ENCODE data around the gene CDK11A. TPM values are rescaled to one million over a fixed set of nuclear protein-coding genes. Genes with fewer than 3 reads are reported as not detected.
A peak's percentile ranks its signal among the peaks of the same experiment; 100 is the strongest.
"Not testable (repeated sequence)": the region's sequence is repeated elsewhere in the genome, so short reads cannot be mapped to it uniquely, and the experiment has no call there.

The CDK11A gene
- total RNA-seq, 2 donors from 2014 or later, result 63.0 to 108 TPM

GRCh38 chr1:1702506-1702905 lies 21.7 kb downstream of the CDK11A start:
- not testable (repeated sequence) for ATAC-seq; H3K27ac Mint-ChIP-seq; H3K9me3 Mint-ChIP-seq; DNase-seq (ENCODE audit: low spot score in 2 of 2); H3K36me3 Mint-ChIP-seq

DNA sequence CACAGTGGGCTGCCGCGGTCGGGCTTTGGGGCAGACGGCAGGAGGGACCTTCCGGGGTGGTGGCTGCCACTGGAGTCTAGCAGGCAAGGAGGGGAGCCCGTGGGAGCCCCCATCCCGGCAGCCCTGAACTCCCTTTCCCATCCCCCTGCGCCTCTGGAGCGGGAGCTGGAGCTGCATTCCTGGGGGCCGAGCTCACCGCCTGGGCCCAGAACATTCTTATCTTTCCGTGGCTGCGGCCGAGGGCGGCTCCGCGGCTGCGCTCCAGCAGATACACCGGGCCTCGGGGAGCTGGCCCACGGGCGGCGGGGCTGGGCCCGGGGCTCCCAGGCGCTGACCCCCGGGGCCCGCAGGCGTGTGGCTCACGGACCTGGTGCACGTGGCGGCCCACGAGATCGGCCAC lies 23.6 kb downstream of the CDK11A start:
- H3K27ac Mint-ChIP-seq; H3K36me3 Mint-ChIP-seq; DNase-seq (ENCODE audit: low spot score in 2 of 2); H3K9me3 Mint-ChIP-seq; ATAC-seq: not testable (repeated sequence)

GRCh38 chr1:1700067-1700466 lies 24.1 kb downstream of the CDK11A start:
- DNase-seq (ENCODE audit: low spot score in 2 of 2); H3K9me3 Mint-ChIP-seq; H3K27ac Mint-ChIP-seq; H3K36me3 Mint-ChIP-seq: not testable (repeated sequence)
- peak in 1 of 2 donors; percentile 10 for ATAC-seq

GRCh38 chr1:1699061-1699460 lies 25.1 kb downstream of the CDK11A start:
- DNase-seq (ENCODE audit: low spot score in 2 of 2); H3K9me3 Mint-ChIP-seq; H3K27ac Mint-ChIP-seq; ATAC-seq; H3K36me3 Mint-ChIP-seq: not testable (repeated sequence)

DNA sequence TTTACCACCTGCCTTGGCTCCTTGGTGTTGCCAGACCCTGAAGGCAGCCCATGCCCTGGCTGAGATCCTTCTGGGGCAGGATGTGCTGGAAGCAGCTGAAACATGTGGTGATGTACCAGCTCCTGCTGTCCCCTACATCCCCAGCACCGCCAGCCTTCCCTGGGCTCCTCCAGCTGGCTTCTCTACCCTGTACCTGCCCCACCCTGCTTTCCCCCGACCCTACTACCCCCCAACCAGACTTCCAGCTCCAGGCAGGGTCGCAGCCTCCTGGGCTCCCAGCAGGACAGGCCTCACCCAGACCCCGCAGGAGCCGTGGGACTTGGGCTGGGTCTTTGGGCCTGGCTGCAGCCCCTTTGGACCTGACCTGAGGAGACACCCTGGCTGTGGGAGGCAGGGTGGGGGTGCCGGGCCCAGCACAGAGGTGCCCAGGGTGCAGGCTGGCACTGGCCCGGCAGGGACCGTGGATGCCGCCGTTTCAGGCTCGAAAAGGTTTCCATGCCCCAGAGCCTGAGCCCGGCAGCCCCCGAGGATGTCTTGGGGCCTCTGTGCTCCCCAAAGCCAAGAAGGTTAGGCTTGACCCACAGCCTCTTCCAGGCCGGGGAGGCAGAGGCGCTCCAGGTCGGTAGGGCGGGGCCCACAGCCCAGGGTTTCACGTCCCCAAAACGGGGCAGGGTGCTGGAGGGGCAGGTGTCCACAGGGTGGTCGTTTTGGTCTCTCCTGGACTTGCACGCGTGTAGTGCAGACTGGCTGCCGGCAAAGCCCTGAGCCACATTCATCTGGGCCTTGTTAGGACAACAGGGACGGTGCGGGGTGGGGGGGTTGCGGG lies 26.6 kb downstream of the CDK11A start:
- not testable (repeated sequence) for H3K36me3 Mint-ChIP-seq; DNase-seq (ENCODE audit: low spot score in 2 of 2); ATAC-seq; H3K9me3 Mint-ChIP-seq; H3K27ac Mint-ChIP-seq

DNA sequence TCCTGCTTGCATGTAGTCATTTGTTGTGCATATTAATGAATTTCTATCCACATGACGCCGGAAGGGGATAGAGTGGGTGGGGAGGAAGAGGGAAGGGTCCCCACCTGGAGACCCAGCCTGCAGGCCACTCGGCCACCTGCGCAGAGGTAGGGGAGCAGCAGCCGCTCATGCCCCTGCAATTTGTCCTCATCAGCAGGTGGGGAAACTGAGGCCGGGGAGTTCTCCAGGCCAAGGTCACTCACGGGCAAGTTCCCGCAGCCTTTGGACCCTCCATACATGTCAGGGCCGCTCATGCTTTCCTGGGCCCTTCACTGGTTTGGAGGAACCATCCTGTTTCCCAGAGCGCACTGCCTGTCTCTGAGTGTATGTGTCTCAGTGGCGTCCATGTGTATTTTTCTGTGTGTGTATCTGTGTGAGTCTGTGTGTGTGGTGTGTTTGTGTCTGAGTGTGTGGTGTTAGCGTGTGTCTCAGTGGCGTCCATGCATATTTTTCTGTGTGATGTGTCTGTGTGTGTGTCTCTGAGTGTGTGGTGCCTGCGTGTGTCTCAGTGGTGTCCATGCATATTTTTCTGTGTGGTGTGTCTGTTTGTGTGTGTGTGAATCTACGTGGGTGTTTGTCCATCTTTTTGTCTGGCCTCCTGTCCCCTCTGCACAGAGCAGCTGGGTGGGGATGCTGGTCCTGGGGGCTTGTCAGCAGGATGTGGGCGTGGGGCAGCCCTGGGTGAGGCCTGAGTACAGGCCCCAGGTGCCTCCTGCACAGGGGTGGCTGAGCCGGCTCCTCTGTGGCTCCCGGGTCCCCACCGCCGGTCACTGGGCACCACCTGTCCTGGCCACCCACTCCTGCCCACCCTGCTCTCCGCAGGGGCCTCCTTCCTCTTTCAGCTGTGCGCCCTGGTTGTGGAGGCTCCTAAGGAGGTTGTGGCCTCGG lies 27.5 kb downstream of the CDK11A start:
- H3K9me3 Mint-ChIP-seq; H3K27ac Mint-ChIP-seq; H3K36me3 Mint-ChIP-seq; ATAC-seq; DNase-seq (ENCODE audit: low spot score in 2 of 2): not testable (repeated sequence)

DNA sequence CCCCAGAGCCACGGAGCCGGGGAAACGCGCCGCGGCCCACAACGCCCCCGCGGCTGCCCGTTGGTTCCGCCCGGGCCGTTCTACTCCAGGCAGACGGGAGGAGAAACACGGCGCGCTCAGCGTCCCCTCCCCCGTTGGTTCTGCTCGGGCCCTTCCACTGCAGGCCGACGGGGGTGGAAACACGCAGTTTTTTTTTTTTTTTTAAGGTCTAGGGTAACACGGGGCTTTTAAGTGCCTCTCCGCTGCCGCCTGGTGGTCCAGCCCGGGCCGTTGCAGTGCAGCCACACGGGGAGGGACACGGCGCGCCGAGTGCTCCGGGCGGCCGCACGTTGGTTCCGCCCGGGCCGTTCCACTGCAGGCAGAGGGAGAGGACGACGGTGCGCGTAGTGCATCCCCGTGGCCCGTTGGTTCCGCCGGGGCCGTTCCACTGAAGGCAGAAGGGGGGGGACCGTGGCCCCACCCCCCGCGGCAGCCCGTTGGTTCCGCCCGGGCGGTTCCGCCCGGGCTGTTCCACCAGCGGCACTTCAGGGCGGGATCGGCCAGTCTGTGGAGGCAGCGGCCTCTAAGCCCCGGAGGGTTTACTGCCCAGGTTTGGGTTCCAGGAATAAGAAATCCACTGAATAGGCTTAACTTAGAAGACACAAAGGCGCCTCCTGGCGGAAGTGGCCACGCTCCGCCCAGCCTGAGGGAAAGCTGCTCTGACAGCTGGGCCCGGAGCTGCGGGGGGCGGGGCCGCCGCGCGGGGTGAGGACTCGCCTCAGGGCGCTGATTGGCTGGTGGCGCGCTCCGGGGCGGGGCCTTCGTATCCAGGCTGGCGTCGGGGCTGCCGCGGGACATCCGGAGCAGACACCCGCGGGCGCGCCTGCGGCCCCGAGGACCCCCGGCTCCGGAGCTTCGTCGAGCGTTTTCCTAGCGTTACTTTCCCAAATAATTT lies 31.2 kb downstream of the CDK11A start, which contains the start of gene SLC35E2B:
Gene SLC35E2B (minus strand): TSS at position 82 of the 934 bp plus-strand sequence. CDS start 16,096 bp downstream, outside the sequence.
- not testable (repeated sequence) for H3K36me3 Mint-ChIP-seq, H3K9me3 Mint-ChIP-seq
- H3K27ac Mint-ChIP-seq, result peak within 1 kb of the TSS; percentile 84 to 87
- ATAC-seq, result peak; percentile 83 to 87
- DNase-seq (ENCODE audit: low spot score in 2 of 2), result peak; percentile 95 to 96

- H3K9me3 Mint-ChIP-seq, H3K36me3 Mint-ChIP-seq: not testable (repeated sequence)
- peak overlapping the region in 1 of 2 donors; percentile 87 for H3K27ac Mint-ChIP-seq
- ATAC-seq (peak; percentile 65 to 67), DNase-seq (ENCODE audit: low spot score in 2 of 2) (peak in 1 of 2 donors; percentile 79)
Measured at GRCh38 chr1:1692324-1692713, 31.8 kb downstream of the CDK11A start.

DNA sequence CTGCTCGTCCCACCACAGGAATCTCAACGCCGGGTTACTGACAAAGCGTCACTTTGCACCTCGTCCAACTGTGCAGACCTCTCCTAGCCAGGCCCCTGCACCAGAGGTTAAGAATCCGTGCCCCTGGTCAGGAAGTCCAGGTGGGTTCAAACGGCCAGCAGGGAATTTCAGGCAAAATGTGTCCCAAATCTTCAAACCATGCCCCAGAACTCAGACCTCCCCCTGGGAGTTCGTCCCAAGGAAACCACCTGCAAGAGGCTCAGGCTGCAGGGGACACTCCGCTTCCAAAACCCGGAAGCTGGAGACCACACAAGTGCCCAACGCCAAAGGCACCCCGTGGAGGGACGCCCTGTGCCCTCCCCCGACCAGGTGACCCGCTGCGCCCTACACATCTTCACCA lies 32.7 kb downstream of the CDK11A start:
- not testable (repeated sequence) for H3K36me3 Mint-ChIP-seq; DNase-seq (ENCODE audit: low spot score in 2 of 2); ATAC-seq; H3K9me3 Mint-ChIP-seq; H3K27ac Mint-ChIP-seq

DNA sequence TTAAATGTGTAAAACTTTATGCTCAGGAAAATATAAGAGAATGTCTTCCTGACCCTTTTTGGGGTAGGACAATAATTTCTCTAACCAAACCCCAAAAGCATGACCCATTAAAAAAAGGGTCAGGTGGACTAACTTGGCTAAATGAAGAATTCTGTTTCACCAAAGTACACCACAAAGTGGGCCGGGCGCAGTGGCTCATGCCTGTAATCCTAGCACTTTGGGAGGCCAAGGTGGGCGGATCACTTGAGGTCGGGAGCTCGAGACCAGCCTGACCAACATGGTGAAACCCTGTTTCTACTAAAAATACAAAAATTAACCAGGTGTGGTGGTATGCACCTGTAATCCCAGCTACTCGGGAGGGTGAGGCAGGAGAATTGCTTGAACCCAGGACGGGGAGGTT lies 34.6 kb downstream of the CDK11A start:
- DNase-seq (ENCODE audit: low spot score in 2 of 2); ATAC-seq; H3K27ac Mint-ChIP-seq; H3K9me3 Mint-ChIP-seq; H3K36me3 Mint-ChIP-seq: not testable (repeated sequence)

DNA sequence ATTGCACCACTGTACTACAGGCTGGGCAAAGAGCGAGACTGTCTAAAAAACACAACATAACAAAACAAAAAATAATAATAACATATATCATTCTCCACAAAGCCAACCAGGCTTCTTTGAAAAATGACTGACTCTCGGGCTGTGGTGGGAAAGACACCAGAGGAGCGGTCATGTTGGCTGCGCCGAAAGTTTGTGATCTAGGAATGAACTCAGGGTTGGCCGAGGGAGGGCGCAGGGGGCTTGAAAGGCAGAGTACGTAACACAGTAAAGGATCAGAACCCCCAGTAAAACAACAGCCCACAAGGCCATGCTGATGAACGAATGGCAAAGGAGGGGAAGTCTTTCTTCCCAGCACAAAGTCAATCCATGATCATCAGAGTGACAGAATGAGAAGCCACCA lies 36.3 kb downstream of the CDK11A start:
- ATAC-seq, result no peak
- H3K27ac Mint-ChIP-seq, result peak overlapping the region in 1 of 2 donors; percentile 40
- no peak for DNase-seq (ENCODE audit: low spot score in 2 of 2)
- H3K9me3 Mint-ChIP-seq, result no peaks in the 10 kb centered on the region
- no peaks in the 10 kb centered on the region for H3K36me3 Mint-ChIP-seq

- Mint-ChIP-seq H3K36me3 (no peaks in the 10 kb centered on the region), H3K27ac (peak overlapping the region in 1 of 2 donors; percentile 65), H3K9me3 (no peaks in the 10 kb centered on the region)
- DNase-seq (ENCODE audit: low spot score in 2 of 2), result no peak
- no peak for ATAC-seq
Measured at GRCh38 chr1:1684031-1684681, 40.0 kb downstream of the CDK11A start.

DNA sequence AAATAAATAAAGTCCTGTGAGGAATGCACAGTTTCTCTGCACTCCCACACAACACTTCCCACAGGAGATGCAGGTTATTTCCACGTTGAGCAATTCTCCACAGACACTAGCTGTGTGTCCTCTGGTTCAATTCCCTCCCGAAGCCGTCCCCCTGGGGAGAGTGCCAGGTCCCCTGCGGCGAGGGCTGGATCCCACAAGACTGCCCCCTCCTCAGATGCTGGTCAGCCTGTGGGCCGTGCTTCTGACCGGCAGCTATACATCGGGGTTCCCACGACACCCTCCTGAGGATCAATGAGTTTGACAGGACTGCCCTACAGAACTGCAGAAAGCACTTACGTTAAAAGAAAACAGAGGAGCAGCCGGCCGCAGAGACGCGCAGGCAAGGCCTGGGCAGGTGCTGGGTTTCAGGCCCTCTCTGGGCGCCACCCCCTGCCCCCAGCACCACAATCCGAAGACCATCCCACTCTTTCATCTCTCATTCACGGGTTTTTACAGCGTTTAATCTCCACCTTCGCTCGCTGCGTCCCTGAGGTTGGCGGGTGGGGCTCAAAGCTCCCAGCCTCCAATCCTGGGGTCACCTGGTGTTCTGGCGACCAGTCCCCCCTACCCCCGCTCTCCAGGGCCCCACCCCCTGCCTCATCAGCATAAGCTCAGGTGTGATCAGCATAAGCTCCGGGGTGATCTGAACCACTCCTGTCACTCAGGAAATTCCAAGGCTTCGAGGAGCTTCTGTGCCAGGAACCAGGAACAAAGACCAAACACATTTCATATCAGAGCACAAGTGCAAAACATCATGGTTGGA lies 40.9 kb downstream of the CDK11A start:
- DNase-seq (ENCODE audit: low spot score in 2 of 2) (no peak), ATAC-seq (no peak)
- H3K9me3 Mint-ChIP-seq, result no peaks in the 10 kb centered on the region
- peaks cover 0 to 3% of the 10 kb centered on the region in 2 donors for H3K36me3 Mint-ChIP-seq
- no peak overlapping the region for H3K27ac Mint-ChIP-seq

DNA sequence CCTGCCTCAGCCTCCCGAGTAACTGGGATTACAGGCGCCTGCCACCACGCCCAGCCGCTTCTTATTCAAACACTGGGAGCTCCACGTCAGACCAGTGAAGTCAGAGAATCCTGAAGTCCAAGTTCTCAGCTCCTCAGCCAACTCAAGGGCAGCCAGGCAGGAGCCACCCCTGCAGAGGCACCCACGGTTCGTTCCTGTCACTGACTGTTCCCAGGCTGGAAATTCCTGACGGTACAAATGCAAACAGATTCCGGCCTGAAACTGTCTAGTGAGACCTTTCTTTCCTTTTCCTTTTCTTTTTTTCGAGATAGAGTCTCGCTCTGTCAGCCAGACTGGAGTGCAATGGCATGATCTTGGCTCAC lies 43.3 kb downstream of the CDK11A start:
- Mint-ChIP-seq H3K9me3 (no peaks in the 10 kb centered on the region), H3K36me3 (peaks cover 0 to 11% of the 10 kb centered on the region in 2 donors)
- no peak for ATAC-seq

More for the DNA sequence above, 43.3 kb downstream of the CDK11A start:
- H3K27ac Mint-ChIP-seq, result no peak overlapping the region
- DNase-seq (ENCODE audit: low spot score in 2 of 2), result no peak

Data from activated naive CD4-positive, alpha-beta T cell treated with anti-CD3 and anti-CD28 coated beads, Interleukin-2, amount 50 U/mL, for 72 hours (primary cell).